HEK293T (cell line): ENCODE measurements around the gene REC8.

Source experiments
- CTCF ChIA-PET: fragments of 350-600 bp; formaldehyde crosslinking; extraction: SDS; loops from one replicate; lab custom pipeline; 2021; ENCODE audit warnings: antibody characterized with exemption, inconsistent platforms; lab: Yijun Ruan, JAX
- POLR2A ChIA-PET: fragments of 350-600 bp; formaldehyde crosslinking; extraction: SDS; loops from one replicate; lab custom pipeline; 2020; ENCODE audit warnings: antibody characterized with exemption, inconsistent platforms; lab: Yijun Ruan, JAX
- DNase-seq: peaks from one replicate; pipeline ENCODE4 v3.0.0; 2012; ENCODE audit warnings: mixed read lengths; ENCODE audit errors: extremely low spot score
- ARNT ChIP-seq: fragments of 450-650 bp; IDR thresholded peaks from 2 replicates; pipeline ENCODE4 v1.6.1; 2017; ENCODE audit warnings: mild to moderate bottlenecking
- BHLHE40 ChIP-seq: fragments of 450-650 bp; IDR thresholded peaks from 2 replicates; pipeline ENCODE4 v1.6.1; 2016; ENCODE audit warnings: mild to moderate bottlenecking, moderate library complexity, borderline replicate concordance
- CTBP1 ChIP-seq: fragments of 450-650 bp; IDR thresholded peaks from 2 replicates; pipeline ENCODE4 v1.6.1; 2016; ENCODE audit warnings: borderline replicate concordance
- ELF4 ChIP-seq: fragments of 450-650 bp; IDR thresholded peaks from 2 replicates; pipeline ENCODE4 v1.6.1; 2017; ENCODE audit warnings: antibody characterized with exemption
- FOXA1 ChIP-seq: fragments of 450-650 bp; IDR thresholded peaks from 2 replicates; pipeline ENCODE4 v1.6.1; 2016; ENCODE audit warnings: mild to moderate bottlenecking
- FOXK2 ChIP-seq: fragments of 450-650 bp; IDR thresholded peaks from 2 replicates; pipeline ENCODE4 v1.6.1; 2016; ENCODE audit warnings: mild to moderate bottlenecking
- FOXM1 ChIP-seq: fragments of 450-650 bp; IDR thresholded peaks from 2 replicates; pipeline ENCODE4 v1.6.1; 2017; ENCODE audit warnings: mild to moderate bottlenecking, borderline replicate concordance
- HDGF ChIP-seq: fragments of 450-650 bp; IDR thresholded peaks from 2 replicates; pipeline ENCODE4 v1.6.1; 2017; ENCODE audit warnings: antibody characterized with exemption, borderline replicate concordance
- L3MBTL2 ChIP-seq: fragments of 450-650 bp; conservative IDR thresholded peaks from 2 replicates; pipeline ENCODE4 v1.6.1; 2016; ENCODE audit warnings: mild to moderate bottlenecking
- LEF1 ChIP-seq: fragments of 450-650 bp; IDR thresholded peaks from 2 replicates; pipeline ENCODE4 v1.6.1; 2017; ENCODE audit warnings: mild to moderate bottlenecking, borderline replicate concordance
- NFRKB ChIP-seq: fragments of 450-650 bp; IDR thresholded peaks from 2 replicates; pipeline ENCODE4 v1.6.1; 2016; ENCODE audit warnings: mild to moderate bottlenecking, moderate library complexity
- SP1 ChIP-seq: fragments of 450-650 bp; IDR thresholded peaks from 2 replicates; pipeline ENCODE4 v1.6.1; 2017
- SUZ12 ChIP-seq: fragments of 450-650 bp; IDR thresholded peaks from 2 replicates; pipeline ENCODE4 v1.6.1; 2016; ENCODE audit warnings: mild to moderate bottlenecking
- TARDBP ChIP-seq: fragments of 450-650 bp; IDR thresholded peaks from 2 replicates; pipeline ENCODE4 v1.6.1; 2016
- ZNF384 ChIP-seq: fragments of 450-650 bp; IDR thresholded peaks from 2 replicates; pipeline ENCODE4 v1.6.1; 2016
- TF ChIP-seq, protein P1 (sequence below): fragments of 450-650 bp; IDR thresholded peaks from 2 replicates; pipeline ENCODE4 v1.6.1; 2016

Gene REC8

GRCh38 chr14:24171422-24172260, at the start of gene REC8:
Gene REC8, plus strand, starts transcription at chr14:24172080. Its CDS starts 473 bp downstream, at chr14:24172553.
- no peak for TF ChIP-seq FOXA1
- TF ChIP-seq ELF4: no peak
- TF ChIP-seq HDGF: no peak
- TF ChIP-seq, protein P1, sequence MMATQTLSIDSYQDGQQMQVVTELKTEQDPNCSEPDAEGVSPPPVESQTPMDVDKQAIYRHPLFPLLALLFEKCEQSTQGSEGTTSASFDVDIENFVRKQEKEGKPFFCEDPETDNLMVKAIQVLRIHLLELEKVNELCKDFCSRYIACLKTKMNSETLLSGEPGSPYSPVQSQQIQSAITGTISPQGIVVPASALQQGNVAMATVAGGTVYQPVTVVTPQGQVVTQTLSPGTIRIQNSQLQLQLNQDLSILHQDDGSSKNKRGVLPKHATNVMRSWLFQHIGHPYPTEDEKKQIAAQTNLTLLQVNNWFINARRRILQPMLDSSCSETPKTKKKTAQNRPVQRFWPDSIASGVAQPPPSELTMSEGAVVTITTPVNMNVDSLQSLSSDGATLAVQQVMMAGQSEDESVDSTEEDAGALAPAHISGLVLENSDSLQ: no peak
- TF ChIP-seq LEF1: no peak
- no peak for TF ChIP-seq ARNT
- no peak for TF ChIP-seq BHLHE40
- no peak for TF ChIP-seq TARDBP
- no peak for TF ChIP-seq SP1
- TF ChIP-seq CTBP1: no peak
- TF ChIP-seq NFRKB: no peak
- TF ChIP-seq L3MBTL2: no peak
- TF ChIP-seq FOXM1: no peak
- TF ChIP-seq FOXK2: no peak
- TF ChIP-seq ZNF384: no peak
- no peak for TF ChIP-seq SUZ12
- no peak for DNase-seq
- POLR2A ChIA-PET: interaction anchor here (1.8 kb wide), 1 partner anchor 10 kb away, joined by 7 read pairs; the partner anchor contains the start of gene IRF9
- CTCF ChIA-PET: interaction anchor here (1.5 kb wide), 1 partner anchor 10 kb away, joined by 4 read pairs; the partner anchor contains the start of gene IRF9

DNA sequence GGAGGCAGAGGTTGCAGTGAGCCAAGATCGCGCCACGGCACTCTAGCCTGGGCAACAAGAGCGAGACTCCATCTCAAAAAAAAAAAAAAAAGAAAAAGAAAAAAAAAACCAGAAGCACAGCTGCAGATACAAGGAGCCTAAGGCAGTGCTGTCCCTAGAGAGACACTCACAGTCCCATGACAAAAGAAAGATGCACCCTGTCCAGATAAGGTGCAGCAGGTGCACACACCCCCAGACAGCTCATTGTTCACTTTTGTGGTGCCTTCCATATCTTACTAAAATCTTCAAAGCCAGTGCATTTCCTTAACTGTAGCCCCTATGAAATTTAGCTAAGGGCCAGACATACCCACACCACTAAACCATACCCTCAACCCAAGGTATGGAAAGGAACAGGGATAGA, 49.5 kb upstream of the REC8 start:
- POLR2A ChIA-PET: interaction anchor here (0.9 to 3.8 kb wide), 3 partner anchors 8 to 19 kb away, joined by 3 to 25 read pairs (median 3); partner anchors contain the start of genes DCAF11, EMC9 and NRL

DNA sequence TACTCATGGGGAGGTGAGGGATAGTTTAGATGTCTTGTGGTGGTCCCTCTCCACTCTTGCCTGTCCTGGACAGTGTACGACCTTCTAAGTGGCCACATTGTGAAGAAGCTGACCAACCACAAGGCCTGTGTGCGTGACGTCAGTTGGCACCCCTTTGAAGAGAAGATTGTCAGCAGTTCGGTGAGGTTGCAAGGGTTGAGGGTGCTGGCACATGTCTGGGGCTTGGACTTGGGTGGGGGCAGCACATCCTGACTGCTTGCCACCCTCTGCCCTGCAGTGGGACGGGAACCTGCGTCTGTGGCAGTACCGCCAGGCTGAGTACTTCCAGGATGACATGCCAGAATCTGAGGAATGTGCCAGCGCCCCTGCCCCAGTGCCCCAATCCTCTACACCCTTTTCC, 49.0 kb upstream of the REC8 start:
- TF ChIP-seq FOXK2: no peak
- TF ChIP-seq FOXM1: no peak
- TF ChIP-seq, protein P1: no peak
- TF ChIP-seq ARNT: no peak
- no peak for TF ChIP-seq SUZ12
- TF ChIP-seq CTBP1: no peak
- no peak for TF ChIP-seq HDGF
- no peak for TF ChIP-seq TARDBP
- TF ChIP-seq ELF4: no peak
- TF ChIP-seq LEF1: no peak
- no peak for TF ChIP-seq SP1
- no peak for TF ChIP-seq ZNF384
- no peak for TF ChIP-seq NFRKB
- no peak for TF ChIP-seq BHLHE40
- TF ChIP-seq L3MBTL2: no peak
- TF ChIP-seq FOXA1: no peak
- ChIA-PET CTCF (no interaction called here), POLR2A (interaction anchor here (3.8 kb wide), 1 partner anchor 9 kb away, joined by 25 read pairs; the partner anchor contains the start of genes DCAF11 and NRL)
- no peak for DNase-seq

More for the DNA sequence above, 49.5 kb upstream of the REC8 start:
- TF ChIP-seq, protein P1: no peak
- TF ChIP-seq ZNF384 (no peak), FOXM1 (no peak), TARDBP (no peak), HDGF (no peak)
- DNase-seq: no peak
- CTCF ChIA-PET: no interaction called here

DNA sequence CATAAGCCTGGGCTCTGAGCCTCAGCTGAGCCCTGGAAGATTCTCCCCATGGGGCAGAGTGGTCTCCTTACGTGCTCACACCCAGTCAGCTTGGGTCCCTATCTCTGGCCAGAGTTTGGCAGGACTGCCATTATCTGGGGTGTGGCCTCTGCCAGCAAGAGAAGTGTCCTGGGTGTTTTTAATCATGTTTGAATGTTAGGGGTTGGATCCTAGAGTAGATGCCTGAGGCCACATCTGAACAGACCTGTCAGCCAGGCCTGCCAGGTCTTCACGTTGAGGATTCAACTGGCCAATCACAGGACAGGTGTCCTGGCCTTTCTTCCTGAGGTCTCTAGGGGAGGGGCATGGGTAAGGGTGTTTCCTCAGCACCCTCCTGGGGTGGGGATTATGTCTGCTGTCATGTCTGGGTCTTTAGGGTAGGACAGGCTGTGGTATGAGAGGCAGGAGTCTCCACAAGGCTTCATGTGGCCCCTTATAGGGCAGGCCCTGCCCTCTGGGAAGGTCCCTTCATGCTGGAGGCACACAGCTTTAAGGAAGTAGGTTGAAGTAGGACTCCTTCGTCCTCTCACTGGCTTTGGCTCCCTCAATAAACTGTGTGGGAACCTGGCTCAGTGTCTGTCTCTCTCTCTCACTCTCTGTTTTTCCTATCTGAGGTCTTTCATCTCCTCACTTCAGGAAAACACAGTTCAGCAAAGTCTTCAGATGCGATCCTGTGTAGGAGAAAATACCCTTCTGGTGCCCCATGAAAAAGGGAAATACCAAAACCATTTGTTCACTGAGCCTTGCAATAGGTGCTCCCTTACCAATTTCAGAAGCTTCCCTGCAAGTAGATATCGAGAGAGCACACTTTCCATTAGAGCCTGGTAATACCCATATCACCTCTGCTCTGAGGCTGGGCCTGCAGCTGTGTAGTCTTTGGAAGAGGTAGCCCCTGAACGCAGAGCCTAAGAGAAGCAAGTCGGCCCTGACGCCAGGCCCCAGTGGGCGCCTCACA, 48.2 kb upstream of the REC8 start:
- TF ChIP-seq, protein P1: no peak
- no peak for TF ChIP-seq SUZ12
- TF ChIP-seq NFRKB: no peak
- no peak for TF ChIP-seq TARDBP
- TF ChIP-seq LEF1: no peak
- TF ChIP-seq BHLHE40: no peak
- no peak for TF ChIP-seq HDGF
- no peak for TF ChIP-seq FOXA1
- no peak for TF ChIP-seq L3MBTL2
- TF ChIP-seq FOXK2: no peak
- no peak for TF ChIP-seq ZNF384
- TF ChIP-seq CTBP1: no peak
- no peak for DNase-seq
- CTCF ChIA-PET: no interaction called here
- POLR2A ChIA-PET: interaction anchor here (1.2 to 3.8 kb wide), 3 partner anchors 9 to 18 kb away, joined by 3 to 25 read pairs (median 4); partner anchors contain the start of genes DCAF11, EMC9 and NRL
